ENCODE measurements around the gene NLGN1.

NLGN1 gene

GRCh38 chr3:173902871-173903270 is 505.3 kb downstream of the NLGN1 start:
- DNase-seq (ENCODE audit: low read depth), result no peak

DNA sequence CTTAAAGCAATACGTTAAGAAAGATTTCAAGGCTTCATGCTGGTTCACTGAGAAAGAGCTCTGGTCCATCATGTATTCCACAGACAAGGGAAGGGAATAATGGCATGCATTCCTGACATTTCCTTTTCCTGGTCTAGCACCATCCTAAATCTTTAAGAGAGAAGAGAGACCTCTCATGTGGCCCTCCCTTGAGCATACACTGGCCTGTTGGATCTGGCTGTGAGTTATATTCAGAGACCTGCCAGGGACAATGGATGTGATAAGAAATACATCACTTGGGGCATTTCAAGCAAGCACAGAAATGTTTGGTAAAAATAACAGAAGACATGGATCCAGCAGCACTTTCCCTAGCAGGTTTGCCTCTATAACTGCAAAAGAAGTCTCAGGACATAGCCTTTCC is 507.8 kb downstream of the NLGN1 start:
- no peak for DNase-seq (ENCODE audit: low read depth)

GRCh38 chr3:173911446-173911845 is 513.9 kb downstream of the NLGN1 start:
- no peak for DNase-seq (ENCODE audit: low read depth)

DNA sequence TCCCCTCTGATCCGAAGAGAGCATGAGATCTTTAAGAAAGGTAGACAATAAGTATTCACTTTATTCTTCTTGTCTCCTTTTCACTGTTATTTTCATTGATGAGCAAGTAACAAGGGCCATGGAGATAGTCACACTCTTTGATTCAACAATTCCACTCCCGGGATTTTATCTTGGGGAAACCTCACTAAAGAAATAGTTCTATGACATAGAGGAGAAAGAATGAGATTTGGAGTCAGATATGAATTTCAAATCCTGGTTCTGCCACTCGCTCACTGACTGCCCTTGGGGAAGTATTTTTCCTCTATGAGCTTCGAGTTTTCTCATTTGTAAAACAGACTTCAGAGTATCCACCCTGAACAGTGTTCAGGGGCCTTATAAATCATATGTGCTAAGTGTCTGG is 514.6 kb downstream of the NLGN1 start:
- no peak for DNase-seq (ENCODE audit: low read depth)

GRCh38 chr3:173913397-173913796 is 515.9 kb downstream of the NLGN1 start:
- no peak for DNase-seq (ENCODE audit: low read depth)

- no peak for DNase-seq (ENCODE audit: low read depth)
Observed at GRCh38 chr3:173913974-173914421, 516.5 kb downstream of the NLGN1 start.

GRCh38 chr3:173916799-173917198 is 519.3 kb downstream of the NLGN1 start:
- DNase-seq (ENCODE audit: low read depth), result no peak

DNA sequence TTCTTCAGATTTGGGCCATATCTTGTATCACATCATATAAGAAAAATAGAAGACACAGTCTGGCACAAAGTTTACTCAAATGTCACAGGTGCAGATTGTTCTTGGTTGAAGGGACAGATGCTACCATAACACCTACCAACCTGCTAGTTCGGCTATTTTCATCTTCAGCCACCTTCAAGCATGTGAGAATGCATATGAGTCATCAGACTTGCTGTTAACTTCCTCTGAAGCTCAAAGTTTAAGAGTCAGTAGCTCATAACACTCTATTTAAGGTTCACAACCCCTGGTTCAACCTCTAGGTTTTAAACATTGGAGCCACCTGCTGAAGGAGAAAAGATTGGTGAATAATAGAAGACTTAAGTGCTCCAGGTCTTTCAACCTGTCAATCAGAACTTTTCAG is 522.8 kb downstream of the NLGN1 start:
- DNase-seq (ENCODE audit: low read depth), result no peak

DNA sequence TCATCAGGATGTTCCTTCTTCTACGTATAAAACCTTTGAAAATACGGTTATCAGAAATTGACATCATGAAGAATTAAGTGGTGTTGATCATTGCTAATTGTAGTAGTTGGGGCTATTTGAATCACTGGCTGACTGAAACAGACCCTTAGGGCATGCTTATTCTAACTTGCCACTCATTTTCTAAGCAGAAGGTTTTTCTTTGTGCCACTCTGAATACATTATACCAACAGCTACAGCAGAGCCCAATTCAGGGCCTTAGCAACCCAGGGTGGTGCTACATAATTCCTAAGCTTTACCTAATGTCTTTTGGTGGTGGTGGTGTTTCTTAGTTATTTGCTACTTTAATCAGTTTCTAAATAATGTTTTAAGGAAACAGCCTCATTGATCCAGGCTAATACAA is 524.2 kb downstream of the NLGN1 start:
- no peak for DNase-seq (ENCODE audit: low read depth)

DNA sequence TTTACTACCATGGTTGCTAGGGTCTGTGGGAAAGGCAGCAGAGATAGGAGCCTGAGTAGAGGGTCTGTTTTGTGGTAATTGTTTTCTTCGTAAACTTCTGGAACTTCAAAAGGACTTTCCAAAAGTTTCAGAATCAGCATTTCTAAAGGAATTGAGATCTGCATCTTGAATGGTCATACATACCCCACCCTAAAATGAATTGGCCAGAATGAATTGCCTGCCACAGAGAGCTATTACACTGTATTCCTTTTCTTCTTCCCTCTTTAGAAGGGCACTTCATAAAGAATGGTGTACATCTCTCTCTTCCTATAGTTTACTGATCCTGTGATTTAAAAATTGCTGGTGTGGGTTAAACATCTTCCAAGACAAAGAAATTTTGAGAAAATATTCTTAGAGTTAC is 525.7 kb downstream of the NLGN1 start:
- no peak for DNase-seq (ENCODE audit: low read depth)

GRCh38 chr3:173930251-173930650 is 532.7 kb downstream of the NLGN1 start:
- DNase-seq (ENCODE audit: low read depth), result no peak

GRCh38 chr3:173932624-173933023 is 535.1 kb downstream of the NLGN1 start:
- DNase-seq (ENCODE audit: low read depth), result peak; percentile 37

DNA sequence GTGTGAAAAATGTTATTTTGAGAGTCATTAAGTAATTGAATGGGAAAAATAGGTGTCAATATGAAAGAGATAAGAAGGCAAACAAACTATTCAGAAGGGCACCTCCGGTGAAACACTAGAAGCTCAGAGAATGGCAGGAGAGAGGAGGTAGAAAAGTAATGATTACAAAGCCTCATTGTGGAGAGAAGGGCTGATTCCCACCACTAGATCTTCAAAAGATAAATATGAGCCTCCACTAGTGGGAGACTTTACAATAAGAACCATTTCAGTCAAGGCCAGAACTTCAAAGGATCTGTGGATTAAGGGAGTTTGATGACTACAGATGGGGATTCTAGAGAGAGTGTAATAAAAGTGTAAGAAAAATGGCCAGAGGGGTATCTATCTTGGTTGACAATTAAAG is 535.6 kb downstream of the NLGN1 start:
- DNase-seq (ENCODE audit: low read depth), result no peak

GRCh38 chr3:173936316-173936715 is 538.8 kb downstream of the NLGN1 start:
- DNase-seq (ENCODE audit: low read depth), result no peak

- DNase-seq (ENCODE audit: low read depth), result peak; percentile 52
Observed at GRCh38 chr3:173938159-173938558, 540.6 kb downstream of the NLGN1 start.

GRCh38 chr3:173938616-173939015 is 541.1 kb downstream of the NLGN1 start:
- DNase-seq (ENCODE audit: low read depth), result no peak

GRCh38 chr3:173939331-173939730 is 541.8 kb downstream of the NLGN1 start:
- no peak for DNase-seq (ENCODE audit: low read depth)

DNA sequence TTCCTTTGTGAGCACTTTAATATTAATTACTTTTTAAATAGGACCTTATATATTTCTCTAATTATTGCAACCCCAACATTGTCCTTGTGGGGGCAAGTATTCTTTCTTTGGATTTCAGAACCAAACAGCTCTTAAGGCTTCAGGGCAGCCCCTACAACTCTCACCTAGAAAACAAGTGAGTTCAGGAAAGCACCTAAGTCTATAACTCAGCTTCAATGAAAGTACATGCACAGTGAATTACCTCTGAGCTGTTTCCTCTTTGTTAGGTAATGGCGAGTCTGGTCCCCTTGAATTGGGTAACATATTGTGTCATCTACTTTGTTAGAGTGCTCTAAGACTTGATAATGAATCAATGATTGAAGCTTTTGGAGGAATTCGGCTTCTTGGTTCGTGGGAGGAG is 545.7 kb downstream of the NLGN1 start:
- DNase-seq (ENCODE audit: low read depth), result no peak

DNA sequence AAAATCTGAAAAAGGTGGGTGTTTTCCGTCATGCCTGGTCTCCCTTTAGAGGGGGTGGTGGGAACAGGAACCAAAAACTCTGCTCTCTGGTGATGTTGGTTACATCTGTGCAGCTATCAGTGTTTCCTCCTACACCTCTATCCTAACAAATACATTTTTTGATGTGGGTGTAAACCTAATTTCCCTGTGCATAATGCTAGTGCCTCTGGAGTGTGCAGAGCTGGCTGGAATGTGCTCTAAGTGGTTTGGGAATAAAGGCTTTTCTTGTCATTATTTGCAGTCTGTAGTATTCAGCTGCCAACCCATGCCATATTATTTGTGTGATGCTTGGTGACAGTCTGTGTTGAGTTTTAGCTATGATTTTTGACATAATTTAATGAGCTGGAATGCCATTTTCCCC is 547.6 kb downstream of the NLGN1 start:
- DNase-seq (ENCODE audit: low read depth), result no peak

DNA sequence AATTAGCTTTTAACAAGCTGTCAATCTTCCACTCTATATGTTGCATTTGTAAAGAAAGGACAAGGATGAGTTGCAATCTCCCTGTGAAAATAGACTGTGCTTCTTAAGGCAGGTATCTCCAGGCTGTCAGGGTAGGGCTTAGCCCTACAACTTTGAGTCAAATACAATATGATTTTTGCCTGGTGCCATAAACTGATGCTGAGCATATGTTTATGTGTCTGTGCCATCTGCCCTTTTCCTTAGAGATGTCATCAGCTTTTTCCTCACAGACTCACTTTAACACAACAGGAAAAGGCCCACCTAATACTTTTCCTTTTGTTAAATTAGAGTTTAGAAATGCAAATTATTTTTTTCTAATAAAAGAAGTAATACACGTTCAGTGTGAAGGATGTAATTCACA is 548.3 kb downstream of the NLGN1 start:
- DNase-seq (ENCODE audit: low read depth), result no peak

- no peak for DNase-seq (ENCODE audit: low read depth)
Observed at GRCh38 chr3:173954647-173955046, 557.1 kb downstream of the NLGN1 start.

GRCh38 chr3:173957646-173958045 is 560.1 kb downstream of the NLGN1 start:
- DNase-seq (ENCODE audit: low read depth), result no peak

DNA sequence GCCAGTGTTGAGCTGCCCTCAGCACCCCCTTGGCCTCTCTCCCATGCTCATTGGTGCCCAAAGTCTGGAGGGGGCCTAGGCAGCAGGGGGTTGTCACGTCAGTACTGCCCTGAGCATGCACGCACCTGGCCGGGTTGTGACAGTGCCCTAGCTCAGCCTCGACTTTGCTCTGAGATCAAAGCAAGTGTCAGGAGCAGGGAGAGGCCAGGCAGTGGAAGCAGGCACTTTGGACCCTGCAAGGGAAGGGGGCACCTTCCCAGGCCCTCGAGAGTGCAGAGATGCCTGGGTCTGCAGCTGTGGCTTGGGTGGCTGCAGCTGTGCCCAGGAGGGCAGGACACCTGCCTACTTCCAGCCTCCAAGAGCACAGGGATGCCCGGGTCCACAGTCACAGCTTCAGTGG is 561.3 kb downstream of the NLGN1 start:
- no peak for DNase-seq (ENCODE audit: low read depth)

- DNase-seq (ENCODE audit: low read depth), result no peak
Observed at GRCh38 chr3:173970281-173970680, 572.7 kb downstream of the NLGN1 start.

- no peak for DNase-seq (ENCODE audit: low read depth)
Observed at GRCh38 chr3:173976281-173976680, 578.7 kb downstream of the NLGN1 start.

Data from GM04504 (cell line).